SW 1271 (cell line): ENCODE results near the gene DBNDD1.

Source experiments
- DNase-seq, 2 experiments: peaks; one replicate each; lab custom pipeline; 2025; lab: John Stamatoyannopoulos, UW

DBNDD1 gene

DNA sequence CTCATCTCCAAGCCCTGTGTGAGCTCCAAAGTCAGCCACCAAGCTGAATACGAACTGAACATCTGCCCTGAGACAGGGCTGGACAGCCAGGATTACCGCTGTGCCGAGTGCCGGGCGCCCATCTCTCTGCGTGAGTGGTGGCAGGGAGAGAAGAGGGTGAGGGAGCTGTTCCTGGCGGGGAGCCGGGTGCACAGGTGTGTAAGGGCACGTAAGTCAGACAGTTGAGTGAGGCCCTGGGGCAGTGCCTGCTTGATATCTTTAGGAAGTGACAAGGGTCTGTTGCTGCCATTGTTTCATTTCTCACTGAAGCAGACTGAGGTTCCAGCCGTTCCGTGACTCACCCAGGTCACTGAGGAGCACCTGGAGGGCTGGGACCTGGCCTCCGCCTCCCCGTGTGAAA is 58.3 kb downstream of the DBNDD1 start:
- no peak for DNase-seq

DNA sequence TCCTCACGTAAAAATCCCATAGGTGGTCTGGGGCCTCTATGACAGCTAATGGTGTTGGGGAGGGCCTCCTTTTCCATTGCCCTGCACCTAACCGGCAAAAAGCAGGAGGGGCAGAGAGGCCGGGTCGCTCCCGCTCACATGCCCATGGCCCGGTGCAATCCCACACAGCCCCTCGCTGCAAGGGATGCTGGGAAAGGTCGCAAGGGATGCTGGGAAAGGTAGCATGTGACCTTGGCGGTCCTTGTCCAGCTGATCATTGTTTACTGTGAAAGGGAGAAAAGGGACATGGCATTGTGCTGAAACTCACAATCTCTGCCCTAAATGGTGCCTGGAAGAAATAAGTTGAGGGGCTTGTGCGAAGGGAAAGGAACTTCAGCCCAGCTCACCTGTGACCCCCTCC is 60.7 kb downstream of the DBNDD1 start:
- DNase-seq, result no peak

DNA sequence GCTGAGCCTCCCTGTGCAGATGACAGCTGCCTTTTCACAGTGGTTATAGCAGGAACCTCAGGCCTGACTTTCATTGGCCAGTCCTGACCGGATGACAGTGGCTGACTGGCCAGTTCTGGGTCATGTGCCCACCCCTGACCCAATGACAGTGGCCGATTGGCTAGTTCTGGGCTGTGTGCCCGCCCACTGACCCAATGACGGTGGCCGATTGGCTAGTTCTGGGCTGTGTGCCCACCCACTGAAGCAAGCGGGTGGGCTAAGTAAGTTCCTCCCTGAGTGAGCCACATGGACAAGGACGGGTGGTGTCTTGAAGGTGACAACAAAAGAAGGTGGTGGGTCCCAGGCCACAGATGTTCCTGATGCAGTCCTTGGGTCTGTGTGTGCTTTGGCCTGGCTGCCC is 61.2 kb downstream of the DBNDD1 start:
- peak in 1 of 2 experiments; percentile 41 for DNase-seq

DNA sequence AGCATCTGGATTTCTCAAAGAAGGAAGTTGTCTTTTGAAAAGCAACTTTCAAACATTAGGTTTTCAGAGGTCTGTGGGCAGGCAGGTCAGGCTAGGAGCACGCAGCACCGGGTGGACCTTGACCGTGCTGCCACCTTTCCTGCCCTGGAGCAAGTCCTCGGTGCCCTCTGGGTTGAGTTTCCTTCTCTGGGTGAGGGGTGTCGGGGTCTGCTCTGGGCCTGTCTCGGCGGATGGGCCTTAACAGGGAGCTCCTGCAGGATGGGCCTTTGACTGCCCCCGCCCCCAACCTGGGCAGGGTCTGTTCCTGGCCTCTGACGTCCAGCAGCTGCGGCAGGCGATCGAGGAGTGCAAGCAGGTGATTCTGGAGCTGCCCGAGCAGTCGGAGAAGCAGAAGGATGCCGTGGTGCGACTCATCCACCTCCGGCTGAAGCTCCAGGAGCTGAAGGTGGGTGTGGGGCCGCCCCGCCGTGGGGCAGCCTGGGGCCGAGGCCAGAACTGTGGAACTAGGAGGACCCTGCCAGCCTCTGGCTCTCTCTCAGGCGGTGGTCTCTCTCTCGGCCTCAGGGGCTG is 62.0 kb downstream of the DBNDD1 start:
- no peak for DNase-seq

DNA sequence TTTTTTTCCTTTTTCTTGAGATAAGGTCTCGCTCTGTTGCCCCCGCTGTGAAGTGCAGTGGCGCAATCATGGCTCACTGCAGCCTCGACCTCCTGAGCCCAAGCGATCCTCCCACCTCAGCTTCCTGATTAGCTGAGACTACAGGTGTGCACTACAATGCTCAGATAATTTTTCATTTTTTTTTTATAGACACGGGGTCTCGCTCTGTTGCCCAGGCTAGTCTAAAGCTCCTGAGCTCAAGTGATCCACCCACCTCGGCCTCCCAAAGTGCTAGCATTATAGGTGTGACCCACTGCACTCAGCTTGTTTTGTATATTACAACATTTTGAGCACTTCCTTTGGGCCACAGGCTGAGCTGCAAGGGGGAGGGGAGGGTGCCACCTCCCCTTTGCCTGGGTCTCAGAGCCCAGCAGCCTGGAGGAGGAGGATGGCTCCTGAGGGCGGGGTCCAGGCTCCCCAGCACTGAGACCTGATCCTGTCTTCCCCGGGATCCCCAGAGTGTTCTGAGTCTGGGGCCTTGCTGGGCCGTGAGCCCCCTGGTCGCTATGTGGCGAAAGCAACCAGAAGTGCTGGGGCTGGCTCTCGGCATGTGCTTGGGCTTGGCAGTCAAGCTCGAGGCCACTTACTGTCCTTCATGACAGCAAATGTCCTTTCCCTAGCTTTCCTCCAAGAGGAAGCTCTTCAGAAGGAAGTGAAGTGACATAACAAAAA is 62.6 kb downstream of the DBNDD1 start:
- no peak for DNase-seq

DNA sequence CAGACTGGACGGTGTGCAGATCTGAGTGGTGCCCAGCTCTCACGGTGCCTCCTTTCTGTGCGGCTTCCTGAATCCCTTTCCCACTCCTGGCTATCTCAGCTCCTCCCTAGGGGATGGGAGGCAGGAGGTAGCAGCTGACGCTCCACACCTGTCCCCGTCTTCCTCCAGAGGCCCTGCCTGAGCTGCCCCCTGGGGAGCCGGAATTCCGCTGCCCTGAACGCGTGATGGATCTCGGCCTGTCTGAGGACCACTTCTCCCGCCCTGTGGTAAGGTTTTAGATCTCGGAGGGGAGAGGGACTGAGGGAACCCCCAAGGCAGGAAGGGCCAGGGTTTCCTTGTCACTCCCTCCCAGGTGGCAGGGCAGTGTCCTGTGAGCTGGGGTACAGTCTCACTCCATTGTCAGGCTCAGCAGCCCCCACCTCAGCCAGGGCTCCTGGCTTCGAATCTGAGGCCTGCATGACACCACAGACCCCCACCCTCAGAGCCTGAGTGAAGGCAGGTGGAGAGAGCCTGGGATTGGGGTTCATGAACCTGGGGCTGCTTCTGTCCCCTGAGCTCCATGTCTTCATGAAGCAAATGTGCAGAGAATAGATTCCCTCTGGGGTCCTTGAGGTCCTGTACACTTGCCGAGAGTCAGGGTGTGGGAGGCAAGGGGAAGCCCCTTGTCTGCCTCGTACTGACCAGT is 64.1 kb downstream of the DBNDD1 start:
- DNase-seq, result no peak
